ENCODE measurements around the gene BRICD5. TPM values are rescaled to one million over a fixed set of nuclear protein-coding genes. Genes with fewer than 3 reads are reported as not detected.
"Not testable (repeated sequence)": the region's sequence is repeated elsewhere in the genome, so short reads cannot be mapped to it uniquely, and the experiment has no call there.

The BRICD5 gene
- total RNA-seq, 2 donors from 2014 or later: 12.8 to 14.4 TPM

- no peak overlapping the region for H3K27ac Mint-ChIP-seq
- no peak for DNase-seq
- no peaks in the 10 kb centered on the region for H3K27me3 Mint-ChIP-seq (ENCODE audit: low read depth)
- H3K36me3 Mint-ChIP-seq (ENCODE audit: insufficient read depth in 2 of 2): peaks cover 0 to 3% of the 10 kb centered on the region in 2 donors
- peak in 1 of 2 donors; percentile 10 for ATAC-seq (replicated peaks in 1 of 2)
- no peaks in the 10 kb centered on the region for H3K9me3 Mint-ChIP-seq
- H3K4me1 Mint-ChIP-seq (ENCODE audit: low read depth): no peaks in the 10 kb centered on the region
- no peak overlapping the region for H3K4me3 Mint-ChIP-seq
Observed at GRCh38 chr16:2244301-2244700, 33.6 kb upstream of the BRICD5 start.

- no peak for ATAC-seq (replicated peaks in 1 of 2)
- DNase-seq: no peak
- H3K36me3 Mint-ChIP-seq (ENCODE audit: insufficient read depth in 2 of 2): peaks cover 0 to 1% of the 10 kb centered on the region in 2 donors
- no peak overlapping the region for H3K4me3 Mint-ChIP-seq
- H3K4me1 Mint-ChIP-seq (ENCODE audit: low read depth): no peaks in the 10 kb centered on the region
- no peaks in the 10 kb centered on the region for H3K27me3 Mint-ChIP-seq (ENCODE audit: low read depth)
- H3K27ac Mint-ChIP-seq: no peak overlapping the region
- H3K9me3 Mint-ChIP-seq: no peaks in the 10 kb centered on the region
Observed at GRCh38 chr16:2243781-2244180, 33.1 kb upstream of the BRICD5 start.

GRCh38 chr16:2243031-2243528 lies 32.4 kb upstream of the BRICD5 start:
- ATAC-seq (replicated peaks in 1 of 2): no peak

GRCh38 chr16:2242598-2242997 lies 31.9 kb upstream of the BRICD5 start:
- no peak for ATAC-seq (replicated peaks in 1 of 2)
- Mint-ChIP-seq H3K4me1 (ENCODE audit: low read depth) (no peaks in the 10 kb centered on the region), H3K27ac (peak overlapping the region; percentile 24), H3K9me3 (no peaks in the 10 kb centered on the region), H3K36me3 (ENCODE audit: insufficient read depth in 2 of 2) (peaks cover 0 to 1% of the 10 kb centered on the region in 2 donors), H3K27me3 (ENCODE audit: low read depth) (no peaks in the 10 kb centered on the region), H3K4me3 (no peak overlapping the region)
- DNase-seq: no peak

More at GRCh38 chr16:2243031-2243528, 32.4 kb upstream of the BRICD5 start:
- H3K9me3 Mint-ChIP-seq: no peaks in the 10 kb centered on the region
- no peaks in the 10 kb centered on the region for H3K27me3 Mint-ChIP-seq (ENCODE audit: low read depth)
- H3K36me3 Mint-ChIP-seq (ENCODE audit: insufficient read depth in 2 of 2): peaks cover 0 to 1% of the 10 kb centered on the region in 2 donors
- DNase-seq: no peak
- no peak overlapping the region for H3K4me3 Mint-ChIP-seq
- H3K4me1 Mint-ChIP-seq (ENCODE audit: low read depth): no peaks in the 10 kb centered on the region
- no peak overlapping the region for H3K27ac Mint-ChIP-seq

GRCh38 chr16:2240331-2240730 lies 29.7 kb upstream of the BRICD5 start:
- H3K36me3 Mint-ChIP-seq (ENCODE audit: insufficient read depth in 2 of 2); H3K9me3 Mint-ChIP-seq; H3K4me1 Mint-ChIP-seq (ENCODE audit: low read depth); H3K27ac Mint-ChIP-seq; H3K27me3 Mint-ChIP-seq (ENCODE audit: low read depth); ATAC-seq (replicated peaks in 1 of 2); DNase-seq; H3K4me3 Mint-ChIP-seq: not testable (repeated sequence)

- H3K4me1 Mint-ChIP-seq (ENCODE audit: low read depth): no peaks in the 10 kb centered on the region
- DNase-seq (no peak), ATAC-seq (replicated peaks in 1 of 2) (peak in 1 of 2 donors; percentile 4)
- H3K36me3 Mint-ChIP-seq (ENCODE audit: insufficient read depth in 2 of 2): peaks cover 1 to 2% of the 10 kb centered on the region in 2 donors
- no peaks in the 10 kb centered on the region for H3K9me3 Mint-ChIP-seq
- H3K27ac Mint-ChIP-seq: no peak overlapping the region
- no peaks in the 10 kb centered on the region for H3K27me3 Mint-ChIP-seq (ENCODE audit: low read depth)
- H3K4me3 Mint-ChIP-seq: no peak overlapping the region
Observed at GRCh38 chr16:2238838-2239675, 28.4 kb upstream of the BRICD5 start.

GRCh38 chr16:2238150-2238837 lies 27.6 kb upstream of the BRICD5 start:
- no peak overlapping the region for H3K4me3 Mint-ChIP-seq
- H3K27ac Mint-ChIP-seq: no peak overlapping the region
- H3K4me1 Mint-ChIP-seq (ENCODE audit: low read depth): no peaks in the 10 kb centered on the region
- H3K27me3 Mint-ChIP-seq (ENCODE audit: low read depth): no peaks in the 10 kb centered on the region
- ATAC-seq (replicated peaks in 1 of 2): peak; percentile 3 to 4
- DNase-seq: no peak
- no peaks in the 10 kb centered on the region for H3K9me3 Mint-ChIP-seq
- H3K36me3 Mint-ChIP-seq (ENCODE audit: insufficient read depth in 2 of 2): peaks cover 2 to 4% of the 10 kb centered on the region in 2 donors

- Mint-ChIP-seq H3K4me1 (ENCODE audit: low read depth) (no peaks in the 10 kb centered on the region), H3K27me3 (ENCODE audit: low read depth) (no peaks in the 10 kb centered on the region), H3K36me3 (ENCODE audit: insufficient read depth in 2 of 2) (peaks cover 2 to 4% of the 10 kb centered on the region in 2 donors), H3K9me3 (no peaks in the 10 kb centered on the region), H3K27ac (no peak overlapping the region), H3K4me3 (no peak overlapping the region)
- DNase-seq (no peak), ATAC-seq (replicated peaks in 1 of 2) (no peak)
Observed at GRCh38 chr16:2237493-2238149, 27.0 kb upstream of the BRICD5 start.

- peaks cover 2 to 4% of the 10 kb centered on the region in 2 donors for H3K36me3 Mint-ChIP-seq (ENCODE audit: insufficient read depth in 2 of 2)
- no peaks in the 10 kb centered on the region for H3K4me1 Mint-ChIP-seq (ENCODE audit: low read depth)
- no peak overlapping the region for H3K4me3 Mint-ChIP-seq
- H3K27ac Mint-ChIP-seq: no peak overlapping the region
- DNase-seq (no peak), ATAC-seq (replicated peaks in 1 of 2) (no peak)
- no peaks in the 10 kb centered on the region for H3K9me3 Mint-ChIP-seq
- H3K27me3 Mint-ChIP-seq (ENCODE audit: low read depth): no peaks in the 10 kb centered on the region
Observed at GRCh38 chr16:2237102-2237482, 26.4 kb upstream of the BRICD5 start.

GRCh38 chr16:2236337-2237101 lies 25.9 kb upstream of the BRICD5 start, which contains the start of gene DNASE1L2:
Gene DNASE1L2, plus strand, starts transcription at chr16:2236444. Its CDS starts 373 bp downstream, at chr16:2236817.
- DNase-seq (no peak), ATAC-seq (replicated peaks in 1 of 2) (peak in 1 of 2 donors; percentile 5)
- Mint-ChIP-seq H3K4me3 (no peak within 1 kb of the TSS), H3K27ac (no peak within 1 kb of the TSS), H3K9me3 (no peaks in the 10 kb centered on the region), H3K36me3 (ENCODE audit: insufficient read depth in 2 of 2) (peaks cover 2 to 4% of the 10 kb centered on the region in 2 donors), H3K4me1 (ENCODE audit: low read depth) (no peaks in the 10 kb centered on the region), H3K27me3 (ENCODE audit: low read depth) (no peaks in the 10 kb centered on the region)

GRCh38 chr16:2235695-2236336 lies 25.2 kb upstream of the BRICD5 start:
- no peak overlapping the region for H3K4me3 Mint-ChIP-seq

GRCh38 chr16:2235234-2235651 lies 24.6 kb upstream of the BRICD5 start:
- H3K36me3 Mint-ChIP-seq (ENCODE audit: insufficient read depth in 2 of 2): peaks cover 2 to 4% of the 10 kb centered on the region in 2 donors
- ATAC-seq (replicated peaks in 1 of 2) (peak in 1 of 2 donors; percentile 2), DNase-seq (no peak)
- H3K27me3 Mint-ChIP-seq (ENCODE audit: low read depth): no peaks in the 10 kb centered on the region
- H3K27ac Mint-ChIP-seq: no peak overlapping the region
- no peaks in the 10 kb centered on the region for H3K4me1 Mint-ChIP-seq (ENCODE audit: low read depth)
- no peak overlapping the region for H3K4me3 Mint-ChIP-seq
- H3K9me3 Mint-ChIP-seq: no peaks in the 10 kb centered on the region

More at GRCh38 chr16:2235695-2236336, 25.2 kb upstream of the BRICD5 start:
- Mint-ChIP-seq H3K4me1 (ENCODE audit: low read depth) (no peaks in the 10 kb centered on the region), H3K36me3 (ENCODE audit: insufficient read depth in 2 of 2) (peaks cover 2 to 4% of the 10 kb centered on the region in 2 donors), H3K27me3 (ENCODE audit: low read depth) (no peaks in the 10 kb centered on the region), H3K9me3 (no peaks in the 10 kb centered on the region), H3K27ac (no peak overlapping the region)
- peak in 1 of 2 donors; percentile 18 for ATAC-seq (replicated peaks in 1 of 2)
- no peak for DNase-seq

Data from activated T-cell treated with anti-CD3 and anti-CD28 coated beads, Interleukin-2, amount 50 U/mL, for 72 hours (primary cell).